Smooth muscle cell of the brain vasculature (primary cell): ENCODE data around the gene TBL3.

Experiments
- DNase-seq: peaks from one replicate; pipeline ENCODE4 v3.0.0-alpha.2; 2012; ENCODE audit warnings: low read depth, low spot score

Gene TBL3

DNA sequence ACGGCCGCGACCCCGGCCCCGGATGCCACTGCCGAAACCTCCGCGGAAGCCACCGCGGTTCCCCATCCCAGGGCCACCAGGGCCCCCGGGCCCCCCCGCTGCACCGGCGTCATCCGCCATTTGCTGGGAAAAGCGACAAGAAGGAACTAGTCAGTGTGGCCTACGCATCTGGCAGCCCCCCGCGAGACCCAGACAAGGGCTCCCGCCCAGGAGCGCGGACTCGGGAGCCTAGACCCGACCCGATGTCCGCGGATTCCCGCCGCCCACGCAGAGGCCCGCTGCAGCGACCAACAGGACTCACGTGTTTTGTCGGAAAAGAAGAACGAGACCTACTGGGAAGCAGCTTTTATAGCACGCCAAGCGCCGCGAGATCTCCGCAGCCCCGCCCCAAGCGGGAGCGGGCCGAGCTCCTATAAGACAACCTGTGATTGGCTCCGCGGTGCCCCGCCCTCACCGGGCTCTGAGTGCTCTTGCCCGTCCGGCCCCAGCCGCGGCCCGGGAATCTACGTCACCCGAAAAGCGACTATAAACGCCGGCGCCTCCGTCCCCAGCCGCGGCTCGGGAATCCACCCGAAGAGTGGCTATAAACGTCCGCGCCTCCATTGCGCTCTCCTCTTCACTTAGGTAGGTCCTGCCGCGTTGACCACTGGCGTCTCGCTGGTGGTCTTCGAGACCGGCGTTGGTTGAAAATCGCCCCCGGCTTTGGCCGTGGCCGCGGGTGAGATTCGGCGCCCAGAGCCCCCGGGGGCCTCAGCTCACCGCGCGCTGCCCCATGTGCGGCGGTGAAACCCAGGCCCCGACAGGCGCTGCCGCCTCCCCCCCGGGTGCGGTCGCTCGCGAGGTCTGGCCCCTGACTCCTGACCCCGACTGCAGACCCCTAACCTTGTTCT, 7.1 kb upstream of the TBL3 start, which contains the start of gene RPS2:
Gene RPS2 (minus strand): TSS at position 321 of the 890 bp plus-strand sequence. CDS start 201 bp downstream, at position 120.
- peak; percentile 97 for DNase-seq

- DNase-seq = no peak
These were observed 6.4 kb upstream of the TBL3 start for GRCh38 chr16:1965396-1966001.

DNA sequence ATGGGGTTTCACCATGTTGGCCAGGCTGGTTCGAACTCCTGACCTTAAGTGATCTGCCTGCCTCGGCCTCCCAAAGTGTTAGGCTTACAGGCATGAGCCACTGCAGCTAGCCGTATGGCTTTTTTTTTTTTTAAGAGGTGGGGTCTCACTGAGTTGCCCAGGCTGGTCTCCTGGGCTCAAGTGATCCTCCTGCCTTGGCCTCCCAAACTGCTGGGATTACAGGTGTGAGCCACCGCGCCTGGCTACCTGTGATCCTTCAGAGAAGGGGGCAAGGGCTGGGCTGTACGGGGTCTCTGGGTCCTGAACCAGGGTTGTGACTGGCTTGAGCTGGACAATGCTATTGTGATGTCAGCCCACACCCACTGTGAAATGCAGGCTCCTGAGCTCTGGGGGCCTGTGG, 5.4 kb upstream of the TBL3 start, which contains the start of gene RNF151:
Gene RNF151 (plus strand): TSS at position 397 of the 400 bp plus-strand sequence. CDS start 26 bp downstream, outside the sequence.
- no peak for DNase-seq

- DNase-seq = no peak
These were observed 3.5 kb upstream of the TBL3 start for GRCh38 chr16:1968146-1968953.

DNA sequence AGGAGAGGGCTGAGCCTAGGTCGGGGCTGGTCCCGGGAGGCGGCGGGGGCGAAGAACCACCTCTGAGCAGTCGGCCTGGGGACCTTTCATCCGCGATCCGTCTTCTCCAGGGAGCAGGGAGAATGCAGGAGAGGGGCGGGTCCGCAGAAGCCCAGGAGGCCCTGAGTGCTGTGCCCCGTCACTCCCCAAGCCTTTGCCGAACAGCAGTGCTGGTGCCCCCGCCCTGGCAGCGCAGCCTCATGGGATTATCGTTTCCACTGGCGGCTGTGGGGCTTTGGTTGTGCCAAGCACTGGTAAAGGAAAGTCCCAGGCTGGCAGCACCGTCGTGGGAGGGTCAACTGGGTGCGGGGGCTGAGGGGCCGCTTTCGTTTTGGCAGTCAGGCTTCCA, 631 bp downstream of the TBL3 start:
- no peak for DNase-seq

- DNase-seq = no peak
These were observed 1.8 kb downstream of the TBL3 start for GRCh38 chr16:1973461-1974156.

DNA sequence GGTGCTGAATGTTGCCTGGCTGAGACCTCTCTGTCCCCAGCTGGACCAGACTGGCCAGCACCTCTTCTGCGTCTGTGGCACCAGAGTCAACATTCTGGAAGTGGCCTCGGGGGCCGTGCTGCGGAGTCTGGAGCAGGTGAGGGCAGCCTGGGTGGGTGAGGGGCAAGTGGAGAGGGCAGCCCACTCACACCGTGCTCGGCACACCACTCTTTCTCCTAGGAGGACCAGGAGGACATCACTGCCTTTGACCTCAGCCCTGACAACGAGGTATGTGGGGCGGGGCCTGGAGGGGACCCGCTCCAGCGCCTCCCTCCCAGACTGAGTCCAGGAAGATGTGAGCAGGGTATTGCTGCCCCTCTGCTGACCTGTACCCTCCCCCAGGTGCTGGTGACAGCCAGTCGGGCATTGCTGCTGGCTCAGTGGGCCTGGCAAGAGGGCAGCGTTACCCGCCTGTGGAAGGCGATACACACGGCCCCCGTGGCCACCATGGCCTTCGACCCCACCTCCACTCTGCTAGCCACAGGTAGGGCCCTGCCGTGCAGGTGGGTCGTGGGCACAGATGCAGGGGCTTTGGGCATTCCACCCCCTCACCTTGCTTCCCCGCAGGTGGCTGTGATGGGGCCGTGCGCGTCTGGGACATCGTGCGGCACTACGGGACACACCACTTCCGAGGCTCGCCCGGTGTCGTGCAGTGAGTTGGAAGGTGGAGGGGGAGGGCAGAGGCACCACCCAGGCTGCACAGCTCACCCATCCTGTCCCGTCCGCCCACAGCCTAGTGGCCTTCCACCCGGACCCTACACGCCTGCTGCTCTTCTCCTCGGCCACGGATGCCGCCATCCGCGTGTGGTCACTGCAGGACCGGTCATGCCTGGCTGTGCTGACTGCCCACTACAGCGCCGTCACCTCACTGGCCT, 2.6 kb downstream of the TBL3 start:
- no peak for DNase-seq

- DNase-seq = no peak
These were observed 3.8 kb downstream of the TBL3 start for GRCh38 chr16:1975432-1976215.

- DNase-seq = no peak
These were observed 4.3 kb downstream of the TBL3 start for GRCh38 chr16:1976216-1976520.

DNA sequence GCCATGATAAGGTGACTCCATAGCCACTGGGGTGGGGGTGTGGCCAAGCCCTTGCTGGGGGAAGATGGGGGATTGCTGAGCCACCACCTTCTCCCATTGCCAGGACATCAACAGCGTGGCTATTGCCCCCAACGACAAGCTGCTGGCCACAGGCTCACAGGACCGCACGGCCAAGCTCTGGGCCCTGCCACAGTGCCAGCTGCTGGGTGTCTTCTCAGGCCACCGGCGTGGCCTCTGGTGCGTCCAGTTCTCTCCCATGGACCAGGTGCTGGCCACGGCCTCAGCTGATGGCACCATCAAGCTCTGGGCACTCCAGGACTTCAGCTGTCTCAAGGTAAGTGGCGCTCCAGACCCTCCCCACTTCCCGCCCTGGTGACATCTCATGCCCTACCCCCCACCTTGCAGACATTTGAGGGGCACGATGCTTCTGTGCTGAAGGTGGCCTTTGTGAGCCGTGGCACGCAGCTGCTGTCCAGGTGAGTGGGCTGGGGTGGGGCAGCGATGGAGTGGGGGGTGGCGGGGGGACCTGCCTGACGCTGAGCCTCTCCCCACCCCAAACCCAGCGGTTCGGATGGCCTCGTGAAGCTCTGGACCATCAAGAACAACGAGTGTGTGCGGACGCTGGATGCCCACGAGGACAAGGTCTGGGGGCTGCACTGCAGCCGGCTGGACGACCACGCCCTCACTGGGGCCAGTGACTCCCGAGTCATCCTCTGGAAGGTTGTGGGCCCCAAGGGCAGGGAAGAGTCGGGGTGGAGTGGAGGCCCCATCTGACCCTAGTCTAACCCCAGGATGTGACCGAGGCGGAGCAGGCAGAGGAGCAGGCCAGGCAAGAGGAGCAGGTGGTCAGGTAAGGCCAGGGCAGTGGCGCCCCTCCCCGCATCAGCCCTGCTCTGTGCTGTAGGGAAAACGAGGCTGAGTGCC, 5.4 kb downstream of the TBL3 start:
- no peak for DNase-seq

DNA sequence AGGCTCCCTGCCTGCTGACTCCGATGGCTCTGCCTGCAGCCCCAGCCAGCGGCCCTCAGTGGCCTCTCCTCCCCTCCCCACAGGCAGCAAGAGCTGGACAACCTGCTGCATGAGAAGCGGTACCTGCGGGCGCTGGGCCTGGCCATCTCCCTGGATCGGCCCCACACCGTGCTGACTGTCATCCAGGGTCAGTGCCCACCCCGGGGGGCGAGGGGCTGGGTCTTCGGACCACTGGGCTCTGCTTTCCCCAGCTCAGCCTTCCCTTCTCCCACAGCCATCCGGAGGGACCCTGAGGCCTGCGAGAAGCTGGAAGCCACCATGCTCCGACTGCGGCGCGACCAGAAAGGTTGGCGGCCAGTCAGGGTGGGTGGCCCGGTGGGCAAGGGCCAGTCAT, 6.0 kb downstream of the TBL3 start:
- DNase-seq = no peak

- DNase-seq = no peak
These were observed 6.7 kb downstream of the TBL3 start for GRCh38 chr16:1978476-1979120.

GRCh38 chr16:1979271-1980029, 7.6 kb downstream of the TBL3 start:
- no peak for DNase-seq

- DNase-seq = no peak
These were observed 8.3 kb downstream of the TBL3 start for GRCh38 chr16:1980030-1980769.

- DNase-seq = no peak
These were observed 8.9 kb downstream of the TBL3 start for GRCh38 chr16:1980770-1981087.

DNA sequence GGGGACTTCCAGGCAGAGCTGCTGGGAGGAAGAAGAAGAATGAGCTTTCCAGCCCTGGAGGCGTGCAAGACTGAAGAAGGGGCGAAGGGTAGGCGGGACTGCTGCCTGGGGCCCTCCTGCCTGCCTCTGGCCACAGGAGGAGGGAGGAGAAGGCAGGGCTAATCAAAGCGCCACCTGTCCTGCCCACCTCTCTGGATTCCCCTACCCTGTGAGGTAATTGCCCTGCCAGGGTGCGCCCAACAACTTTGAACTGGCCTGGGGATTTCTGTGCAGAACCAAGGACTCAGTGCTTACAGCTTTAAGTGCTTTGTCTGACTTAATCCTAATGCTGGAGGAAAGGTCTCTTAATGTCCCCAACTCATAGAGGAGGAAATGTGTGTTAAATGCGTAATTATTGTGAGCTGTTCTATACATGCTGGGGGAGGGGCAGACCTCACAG, 9.6 kb downstream of the TBL3 start, which contains the start of gene NOXO1:
Gene NOXO1 (minus strand): TSS at position 72 of the 439 bp plus-strand sequence. CDS start 290 bp downstream, outside the sequence.
- DNase-seq = no peak

- DNase-seq = no peak
These were observed 10.2 kb downstream of the TBL3 start for GRCh38 chr16:1982013-1982433.
